HL-60 (cell line): Measurements from ENCODE around the gene MYO16.

Source experiments
- TF ChIP-seq, protein P1 (sequence below): IDR thresholded peaks from one replicate; pipeline ENCODE4 v1.5.1; 2011; ENCODE audit warnings: low read length, control low read depth, inconsistent platforms; ENCODE audit not compliant: insufficient read depth
- TF ChIP-seq, protein P2 (sequence below): IDR thresholded peaks from 2 replicates; pipeline ENCODE4 v1.6.1; 2012; ENCODE audit warnings: low read depth; ENCODE audit not compliant: insufficient replicate concordance

DNA sequence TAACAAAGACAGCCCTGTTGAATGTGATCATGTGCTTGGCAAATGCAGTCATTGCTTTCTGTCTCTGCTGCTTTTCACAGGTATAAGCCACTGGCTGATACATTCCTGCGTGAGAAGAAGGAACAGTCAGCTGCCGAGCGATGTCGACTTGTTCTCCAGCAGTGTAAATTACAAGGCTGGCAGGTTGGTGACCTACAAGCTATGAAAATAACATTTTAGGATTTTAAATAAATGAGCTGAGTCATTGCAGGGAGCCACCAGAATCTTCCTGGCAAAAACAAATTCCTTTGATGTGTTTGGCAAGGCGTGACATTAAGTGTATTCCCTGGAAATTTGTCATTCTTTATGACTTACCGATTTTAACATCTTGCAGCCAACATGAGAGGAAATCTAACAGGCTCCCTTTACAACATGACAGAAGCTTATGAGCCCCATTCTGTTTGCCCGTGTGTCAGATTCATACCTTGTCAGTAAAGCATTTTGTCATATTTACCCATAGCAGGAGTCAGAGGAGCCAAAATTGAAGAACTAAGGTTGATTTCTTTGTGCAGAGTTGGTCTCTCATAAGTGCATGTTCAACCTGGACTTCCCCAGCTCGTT is 471.4 kb downstream of the MYO16 start:
- TF ChIP-seq, protein P1, sequence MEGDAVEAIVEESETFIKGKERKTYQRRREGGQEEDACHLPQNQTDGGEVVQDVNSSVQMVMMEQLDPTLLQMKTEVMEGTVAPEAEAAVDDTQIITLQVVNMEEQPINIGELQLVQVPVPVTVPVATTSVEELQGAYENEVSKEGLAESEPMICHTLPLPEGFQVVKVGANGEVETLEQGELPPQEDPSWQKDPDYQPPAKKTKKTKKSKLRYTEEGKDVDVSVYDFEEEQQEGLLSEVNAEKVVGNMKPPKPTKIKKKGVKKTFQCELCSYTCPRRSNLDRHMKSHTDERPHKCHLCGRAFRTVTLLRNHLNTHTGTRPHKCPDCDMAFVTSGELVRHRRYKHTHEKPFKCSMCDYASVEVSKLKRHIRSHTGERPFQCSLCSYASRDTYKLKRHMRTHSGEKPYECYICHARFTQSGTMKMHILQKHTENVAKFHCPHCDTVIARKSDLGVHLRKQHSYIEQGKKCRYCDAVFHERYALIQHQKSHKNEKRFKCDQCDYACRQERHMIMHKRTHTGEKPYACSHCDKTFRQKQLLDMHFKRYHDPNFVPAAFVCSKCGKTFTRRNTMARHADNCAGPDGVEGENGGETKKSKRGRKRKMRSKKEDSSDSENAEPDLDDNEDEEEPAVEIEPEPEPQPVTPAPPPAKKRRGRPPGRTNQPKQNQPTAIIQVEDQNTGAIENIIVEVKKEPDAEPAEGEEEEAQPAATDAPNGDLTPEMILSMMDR, result no peak
- TF ChIP-seq, protein P2, sequence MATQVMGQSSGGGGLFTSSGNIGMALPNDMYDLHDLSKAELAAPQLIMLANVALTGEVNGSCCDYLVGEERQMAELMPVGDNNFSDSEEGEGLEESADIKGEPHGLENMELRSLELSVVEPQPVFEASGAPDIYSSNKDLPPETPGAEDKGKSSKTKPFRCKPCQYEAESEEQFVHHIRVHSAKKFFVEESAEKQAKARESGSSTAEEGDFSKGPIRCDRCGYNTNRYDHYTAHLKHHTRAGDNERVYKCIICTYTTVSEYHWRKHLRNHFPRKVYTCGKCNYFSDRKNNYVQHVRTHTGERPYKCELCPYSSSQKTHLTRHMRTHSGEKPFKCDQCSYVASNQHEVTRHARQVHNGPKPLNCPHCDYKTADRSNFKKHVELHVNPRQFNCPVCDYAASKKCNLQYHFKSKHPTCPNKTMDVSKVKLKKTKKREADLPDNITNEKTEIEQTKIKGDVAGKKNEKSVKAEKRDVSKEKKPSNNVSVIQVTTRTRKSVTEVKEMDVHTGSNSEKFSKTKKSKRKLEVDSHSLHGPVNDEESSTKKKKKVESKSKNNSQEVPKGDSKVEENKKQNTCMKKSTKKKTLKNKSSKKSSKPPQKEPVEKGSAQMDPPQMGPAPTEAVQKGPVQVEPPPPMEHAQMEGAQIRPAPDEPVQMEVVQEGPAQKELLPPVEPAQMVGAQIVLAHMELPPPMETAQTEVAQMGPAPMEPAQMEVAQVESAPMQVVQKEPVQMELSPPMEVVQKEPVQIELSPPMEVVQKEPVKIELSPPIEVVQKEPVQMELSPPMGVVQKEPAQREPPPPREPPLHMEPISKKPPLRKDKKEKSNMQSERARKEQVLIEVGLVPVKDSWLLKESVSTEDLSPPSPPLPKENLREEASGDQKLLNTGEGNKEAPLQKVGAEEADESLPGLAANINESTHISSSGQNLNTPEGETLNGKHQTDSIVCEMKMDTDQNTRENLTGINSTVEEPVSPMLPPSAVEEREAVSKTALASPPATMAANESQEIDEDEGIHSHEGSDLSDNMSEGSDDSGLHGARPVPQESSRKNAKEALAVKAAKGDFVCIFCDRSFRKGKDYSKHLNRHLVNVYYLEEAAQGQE, result no peak
